H9 (cell line): ENCODE results near the gene KTN1. TPM values are rescaled to one million over a fixed set of nuclear protein-coding genes. Genes with fewer than 3 reads are reported as not detected.

ENCODE experiments used
- DNase-seq: peaks from one replicate; pipeline ENCODE4 v3.0.0-alpha.2; 2017
- H2AFZ ChIP-seq: one replicate; pipeline ENCODE4 v1.6.1; 2013; ENCODE audit warnings: mild to moderate bottlenecking, low read length, control low read depth, moderate library complexity
- H2AK5ac ChIP-seq: 2 replicates; pipeline ENCODE4 v1.6.1; 2013; ENCODE audit warnings: low read length, control low read depth, mixed read lengths; ENCODE audit not compliant: insufficient read length
- H2BK120ac ChIP-seq: one replicate; pipeline ENCODE4 v1.6.1; 2013; ENCODE audit warnings: low read depth, mild to moderate bottlenecking, low read length, control low read depth, inconsistent platforms; ENCODE audit not compliant: poor library complexity, severe bottlenecking
- H2BK12ac ChIP-seq: 2 replicates; pipeline ENCODE4 v1.6.1; 2013; ENCODE audit warnings: low read length, control low read depth, mixed read lengths, low read depth; ENCODE audit not compliant: insufficient read length
- H2BK15ac ChIP-seq: 2 replicates; pipeline ENCODE4 v1.6.1; 2013; ENCODE audit warnings: low read depth, low read length, control low read depth
- H2BK20ac ChIP-seq: one replicate; pipeline ENCODE4 v1.6.1; 2013; ENCODE audit warnings: low read depth, mild to moderate bottlenecking, low read length, control low read depth, inconsistent platforms; ENCODE audit not compliant: poor library complexity, severe bottlenecking
- H2BK5ac ChIP-seq: 2 replicates; pipeline ENCODE4 v1.6.1; 2013; ENCODE audit warnings: low read length, control low read depth, mixed read lengths; ENCODE audit not compliant: insufficient read length
- H3K14ac ChIP-seq: 2 replicates; pipeline ENCODE4 v1.6.1; 2013; ENCODE audit warnings: low read length, control low read depth; ENCODE audit not compliant: insufficient read depth
- H3K18ac ChIP-seq: 2 replicates; pipeline ENCODE4 v1.6.1; 2013; ENCODE audit warnings: low read depth, mild to moderate bottlenecking, mixed read lengths, low read length, control low read depth; ENCODE audit not compliant: insufficient read length
- H3K23ac ChIP-seq: 2 replicates; pipeline ENCODE4 v1.6.1; 2013; ENCODE audit warnings: low read length, control low read depth, mixed read lengths, low read depth; ENCODE audit not compliant: insufficient read length
- H3K23me2 ChIP-seq: 2 replicates; pipeline ENCODE4 v1.6.1; 2013; ENCODE audit warnings: low read depth, mild to moderate bottlenecking, mixed read lengths, low read length, control low read depth; ENCODE audit not compliant: insufficient read length, poor library complexity, severe bottlenecking
- H3K27ac ChIP-seq: 2 replicates; pipeline ENCODE4 v1.5.1; 2013; ENCODE audit warnings: low read length, control low read depth, mixed read lengths, low read depth; ENCODE audit not compliant: insufficient read length
- H3K27me3 ChIP-seq: 2 replicates; pipeline ENCODE4 v1.6.1; 2013; ENCODE audit warnings: low read length, control low read depth, inconsistent platforms; ENCODE audit not compliant: insufficient read depth
- H3K4ac ChIP-seq: 2 replicates; pipeline ENCODE4 v1.6.1; 2013; ENCODE audit warnings: low read depth, mild to moderate bottlenecking, control low read depth, inconsistent platforms, low read length, moderate library complexity
- H3K4me1 ChIP-seq: 2 replicates; pipeline ENCODE4 v1.6.1; 2013; ENCODE audit warnings: low read length, control low read depth, inconsistent platforms; ENCODE audit not compliant: insufficient read depth
- H3K4me2 ChIP-seq: 2 replicates; pipeline ENCODE4 v1.6.1; 2013; ENCODE audit warnings: low read length, control low read depth, mixed read lengths; ENCODE audit not compliant: insufficient read length, insufficient read depth
- H3K56ac ChIP-seq: 2 replicates; pipeline ENCODE4 v1.6.1; 2013; ENCODE audit warnings: low read depth, mild to moderate bottlenecking, mixed read lengths, low read length, control low read depth; ENCODE audit not compliant: insufficient read length
- H3K79me1 ChIP-seq: 2 replicates; pipeline ENCODE4 v1.6.1; 2013; ENCODE audit warnings: low read depth, mild to moderate bottlenecking, moderate library complexity, low read length, control low read depth, inconsistent platforms; ENCODE audit not compliant: insufficient read depth, poor library complexity, severe bottlenecking
- H3K79me2 ChIP-seq: 2 replicates; pipeline ENCODE4 v1.6.1; 2013; ENCODE audit warnings: low read length, control low read depth, inconsistent platforms; ENCODE audit not compliant: insufficient read depth
- H3K9ac ChIP-seq: 2 replicates; pipeline ENCODE4 v1.6.1; 2013; ENCODE audit warnings: low read length, control low read depth, mixed read lengths; ENCODE audit not compliant: insufficient read length; ENCODE audit errors: extremely low read depth
- H3K9me3 ChIP-seq: one replicate; pipeline ENCODE4 v1.6.1; 2013; ENCODE audit warnings: low read depth, low read length, inconsistent platforms; ENCODE audit not compliant: control insufficient read depth
- H3T11ph ChIP-seq: one replicate; pipeline ENCODE4 v1.6.1; 2013; ENCODE audit warnings: mild to moderate bottlenecking, low read length, control low read depth, inconsistent platforms
- H4K20me1 ChIP-seq: one replicate; pipeline ENCODE4 v1.6.1; 2013; ENCODE audit not compliant: control insufficient read depth, insufficient read length, insufficient read depth
- H4K5ac ChIP-seq: 2 replicates; pipeline ENCODE4 v1.6.1; 2013; ENCODE audit warnings: low read depth, mild to moderate bottlenecking, mixed read lengths, low read length, control low read depth; ENCODE audit not compliant: insufficient read length
- H4K8ac ChIP-seq: replicated peaks from 2 replicates; pipeline ENCODE4 v1.6.1; 2013; ENCODE audit warnings: low read length, control low read depth, mixed read lengths, low read depth; ENCODE audit not compliant: insufficient read length
- H4K91ac ChIP-seq: 2 replicates; pipeline ENCODE4 v1.6.1; 2013; ENCODE audit warnings: low read depth, mild to moderate bottlenecking, moderate library complexity, mixed read lengths, low read length, control low read depth; ENCODE audit not compliant: insufficient read length
- H3K27ac Mint-ChIP-seq, 3 experiments: 2 replicates in 2 of 3; 3 replicates in 1 of 3; pipeline ENCODE4 v1.8.0; 2020 to 2021; ENCODE audit warnings: mixed read lengths in 3 of 3, mild to moderate bottlenecking in 1 of 3, moderate library complexity in 1 of 3
- H3K27me3 Mint-ChIP-seq: 2 replicates; pipeline ENCODE4 v1.8.0; 2021; ENCODE audit warnings: low read depth, mild to moderate bottlenecking, moderate library complexity, mixed read lengths
- H3K36me3 Mint-ChIP-seq, 3 experiments: 2 replicates in 2 of 3; 3 replicates in 1 of 3; pipeline ENCODE4 v1.8.0; 2020 to 2021; ENCODE audit warnings: low read depth in 3 of 3, mixed read lengths in 3 of 3; ENCODE audit not compliant: insufficient read depth in 1 of 3
- H3K4me1 Mint-ChIP-seq, 2 experiments: 2 replicates each; pipeline ENCODE4 v1.8.0; 2020; ENCODE audit warnings: mixed read lengths in 2 of 2
- H3K4me3 Mint-ChIP-seq, 2 experiments: 2 replicates in 1 of 2; 3 replicates in 1 of 2; pipeline ENCODE4 v1.8.0; 2020 to 2021; ENCODE audit warnings: mild to moderate bottlenecking in 2 of 2, mixed read lengths in 2 of 2, moderate library complexity in 1 of 2
- H3K9me3 Mint-ChIP-seq, 2 experiments: 2 replicates in 1 of 2; 3 replicates in 1 of 2; pipeline ENCODE4 v1.8.0; 2020; ENCODE audit warnings: mild to moderate bottlenecking in 2 of 2, mixed read lengths in 2 of 2, moderate library complexity in 1 of 2
- CTCF ChIP-seq: fragments of 200-600 bp; sonication (generic); conservative IDR thresholded peaks from 3 replicates; pipeline ENCODE4 v1.8.0; 2021; ENCODE audit warnings: antibody characterized with exemption, mild to moderate bottlenecking
- total RNA-seq: library from RNA; stranded (reverse); gene quantifications from 2 replicates; pipeline ENCODE4 v1.2.1, GENCODE V29; 2021

The KTN1 gene
- total RNA-seq, 1 experiment from 2014 or later, result 128 TPM

GRCh38 chr14:55568618-55569017 is 11.4 kb upstream of the KTN1 start:
- Histone ChIP-seq H3K4me1 (no peaks in the 10 kb centered on the region), H3K23me2 (no peaks in the 10 kb centered on the region), H2AK5ac (no peak overlapping the region), H3K79me1 (no peaks in the 10 kb centered on the region), H3K56ac (no peak overlapping the region), H2BK12ac (no peak overlapping the region), H2BK20ac (no peak overlapping the region), H3K4ac (no peak overlapping the region), H3K14ac (no peak overlapping the region), H2AFZ (no peak overlapping the region), H3K18ac (no peak overlapping the region), H3K23ac (no peak overlapping the region), H2BK15ac (no peak overlapping the region), H3K79me2 (no peaks in the 10 kb centered on the region), H3T11ph (no peak overlapping the region), H4K8ac (no peak overlapping the region), H3K9ac (no peak overlapping the region), H2BK5ac (no peak overlapping the region), H4K91ac (no peak overlapping the region), H4K20me1 (no peaks in the 10 kb centered on the region), H3K27me3 (no peaks in the 10 kb centered on the region), H3K9me3 (no peaks in the 10 kb centered on the region), H2BK120ac (no peak overlapping the region), H3K27ac (no peak overlapping the region), H4K5ac (no peak overlapping the region), H3K4me2 (no peak overlapping the region)
- Mint-ChIP-seq H3K4me1 (peaks cover 0 to 3% of the 10 kb centered on the region in 2 experiments; a peak in 2 of 4 replicates), H3K27me3 (no peaks in the 10 kb centered on the region), H3K9me3 (no peaks in the 10 kb centered on the region), H3K36me3 (peaks cover 0 to 5% (median 2%) of the 10 kb centered on the region in 3 experiments; a peak in 3 of 7 replicates), H3K27ac (no peak overlapping the region; a peak in 1 of 7 replicates), H3K4me3 (no peak overlapping the region)
- DNase-seq, result no peak
- TF ChIP-seq CTCF, result no peak
